Natural killer cell (primary cell): Measurements from ENCODE around the gene FNBP1L. TPM values are rescaled to one million over a fixed set of nuclear protein-coding genes. Genes with fewer than 3 reads are reported as not detected.

Source experiments
- ATAC-seq, 3 donors: fragments of 150-1000 bp in 2 of 3; fragments of 200-7000 bp in 1 of 3; cut with Tn5 transposase; 1 replicate in 1 of 3; 2 replicates in 2 of 3; pipeline ENCODE4 v1.10.0; 2021; ENCODE audit warnings: mild to moderate bottlenecking in 2 of 3, moderate library complexity in 2 of 3
- DNase-seq, 2 donors: peaks; one replicate each; pipeline versions ENCODE4 v3.0.0 to v3.0.0-alpha.2; 2013 to 2021; ENCODE audit warnings: mixed read lengths in 1 of 2
- H3K27ac ChIP-seq: one replicate; pipeline ENCODE4 v1.5.1; 2013; ENCODE audit warnings: mild to moderate bottlenecking, low read length
- H3K27me3 ChIP-seq: one replicate; pipeline ENCODE4 v1.6.1; 2013; ENCODE audit warnings: low read length; ENCODE audit not compliant: control insufficient read depth, insufficient read depth
- H3K36me3 ChIP-seq: one replicate; pipeline ENCODE4 v1.6.1; 2013; ENCODE audit warnings: low read length; ENCODE audit not compliant: control insufficient read depth, insufficient read depth
- H3K4me1 ChIP-seq: one replicate; pipeline ENCODE4 v1.6.1; 2013; ENCODE audit warnings: low read length; ENCODE audit not compliant: control insufficient read depth, insufficient read depth
- H3K4me3 ChIP-seq: one replicate; pipeline ENCODE4 v1.5.1; 2013; ENCODE audit warnings: low read length
- H3K9me3 ChIP-seq: one replicate; pipeline ENCODE4 v1.6.1; 2013; ENCODE audit warnings: low read length; ENCODE audit not compliant: control insufficient read depth, insufficient read depth
- H3K27ac Mint-ChIP-seq, 2 donors: one replicate each; pipeline ENCODE4 v1.8.0; 2022; ENCODE audit warnings: mild to moderate bottlenecking in 2 of 2, mixed read lengths in 2 of 2, moderate library complexity in 1 of 2
- H3K27me3 Mint-ChIP-seq, 2 donors: one replicate each; pipeline ENCODE4 v1.8.0; 2022; ENCODE audit warnings: low read depth in 2 of 2, mixed read lengths in 2 of 2
- H3K36me3 Mint-ChIP-seq: one replicate; pipeline ENCODE4 v1.8.0; 2022; ENCODE audit warnings: mixed read lengths
- H3K4me1 Mint-ChIP-seq, 2 donors: one replicate each; pipeline ENCODE4 v1.8.0; 2022; ENCODE audit warnings: mixed read lengths in 2 of 2
- H3K4me3 Mint-ChIP-seq: one replicate; pipeline ENCODE4 v1.8.0; 2022; ENCODE audit warnings: mild to moderate bottlenecking, moderate library complexity, mixed read lengths
- H3K9me3 Mint-ChIP-seq, 2 donors: one replicate each; pipeline ENCODE4 v1.8.0; 2022; ENCODE audit warnings: mixed read lengths in 2 of 2
- CTCF ChIP-seq: fragments of 200-600 bp; IDR thresholded peaks from one replicate; pipeline ENCODE4 v1.8.0; 2022; ENCODE audit warnings: antibody characterized with exemption
- WGBS: methylation state at CpG from one replicate; pipeline ENCODE4 v1.1.7; 2013; ENCODE audit warnings: missing lambda C conversion rate; ENCODE audit not compliant: insufficient coverage; 5-methylcytosine and 5-hydroxymethylcytosine counted together
- intact Hi-C: fragments of 100-400 bp; cut with micrococcal nuclease; formaldehyde crosslinking; loops from one replicate; pipeline ENCODE4 v1.14.2; 2022
- total RNA-seq, 4 donors: library from RNA; stranded (reverse); fragments of 120-200 nt in 1 of 4; gene quantifications; one replicate each; pipeline versions ENCODE4 v1.2.3 to v1.2.4, GENCODE V29; 2013 to 2022

Gene FNBP1L
- total RNA-seq, 3 donors from 2014 or later (not counting 1 experiment from before 2014, with no cell fraction given): 0.33 to 6.7 (median 0.84) TPM

GRCh38 chr1:93519199-93519829 lies 71.4 kb downstream of the FNBP1L start:
- H3K9me3 ChIP-seq: no peaks in the 10 kb centered on the region
- no peaks in the 10 kb centered on the region for H3K4me1 Mint-ChIP-seq
- no peak overlapping the region for H3K4me3 Mint-ChIP-seq
- no peaks in the 10 kb centered on the region for H3K4me1 ChIP-seq
- ATAC-seq: no peak
- H3K36me3 Mint-ChIP-seq: no peaks in the 10 kb centered on the region
- WGBS: 83% methylated on average over 3 of the region's 3 CpGs
- DNase-seq: no peak
- no peaks in the 10 kb centered on the region for H3K9me3 Mint-ChIP-seq
- H3K27ac ChIP-seq: no peak overlapping the region
- no peaks in the 10 kb centered on the region for H3K36me3 ChIP-seq
- H3K27me3 Mint-ChIP-seq: peaks cover 0 to 5% of the 10 kb centered on the region in 2 donors
- intact Hi-C loops: no loop called here
- H3K27ac Mint-ChIP-seq: no peak overlapping the region
- no peaks in the 10 kb centered on the region for H3K27me3 ChIP-seq
- no peak for TF ChIP-seq CTCF
- no peak overlapping the region for H3K4me3 ChIP-seq

- no peaks in the 10 kb centered on the region for H3K27me3 ChIP-seq
Measured at GRCh38 chr1:93521618-93522017, 73.7 kb downstream of the FNBP1L start.

GRCh38 chr1:93522721-93523120 lies 74.8 kb downstream of the FNBP1L start:
- no peak for DNase-seq
- Mint-ChIP-seq H3K4me3 (no peak overlapping the region), H3K36me3 (no peaks in the 10 kb centered on the region), H3K27me3 (peaks cover 6 to 17% of the 10 kb centered on the region in 2 donors), H3K27ac (no peak overlapping the region), H3K9me3 (no peaks in the 10 kb centered on the region), H3K4me1 (no peaks in the 10 kb centered on the region)
- no peaks in the 10 kb centered on the region for H3K9me3 ChIP-seq
- 69% methylated on average over 3 of the region's 4 CpGs for WGBS
- no peaks in the 10 kb centered on the region for H3K36me3 ChIP-seq
- H3K4me1 ChIP-seq: no peaks in the 10 kb centered on the region
- H3K27ac ChIP-seq: no peak overlapping the region
- no peak for TF ChIP-seq CTCF
- no peak overlapping the region for H3K4me3 ChIP-seq
- intact Hi-C loops: no loop called here
- no peaks in the 10 kb centered on the region for H3K27me3 ChIP-seq
- ATAC-seq: no peak

More at GRCh38 chr1:93521618-93522017, 73.7 kb downstream of the FNBP1L start:
- intact Hi-C loops: no loop called here
- ATAC-seq (no peak), DNase-seq (no peak)
- H3K27me3 Mint-ChIP-seq: peaks cover 7 to 8% of the 10 kb centered on the region in 2 donors
- no peaks in the 10 kb centered on the region for H3K9me3 ChIP-seq
- H3K27ac ChIP-seq: no peak overlapping the region
- H3K9me3 Mint-ChIP-seq: no peaks in the 10 kb centered on the region
- no peaks in the 10 kb centered on the region for H3K4me1 ChIP-seq
- H3K4me3 ChIP-seq: no peak overlapping the region
- H3K36me3 Mint-ChIP-seq: no peaks in the 10 kb centered on the region
- no peak for TF ChIP-seq CTCF
- no peaks in the 10 kb centered on the region for H3K4me1 Mint-ChIP-seq
- no peak overlapping the region for H3K27ac Mint-ChIP-seq
- H3K4me3 Mint-ChIP-seq: no peak overlapping the region
- no CpG with 5 or more reads among the region's 2 CpGs for WGBS
- no peaks in the 10 kb centered on the region for H3K36me3 ChIP-seq

- Mint-ChIP-seq H3K4me1 (no peaks in the 10 kb centered on the region), H3K9me3 (no peaks in the 10 kb centered on the region), H3K27ac (no peak overlapping the region), H3K27me3 (peaks cover 7 to 26% of the 10 kb centered on the region in 2 donors), H3K4me3 (no peak overlapping the region), H3K36me3 (no peaks in the 10 kb centered on the region)
- Histone ChIP-seq H3K27ac (no peak overlapping the region), H3K9me3 (no peaks in the 10 kb centered on the region), H3K27me3 (no peaks in the 10 kb centered on the region), H3K36me3 (no peaks in the 10 kb centered on the region), H3K4me3 (no peak overlapping the region), H3K4me1 (no peaks in the 10 kb centered on the region)
- WGBS: 80% methylated on average over 1 of the region's 1 CpG
- intact Hi-C loops: no loop called here
- no peak for ATAC-seq
- no peak for DNase-seq
- TF ChIP-seq CTCF: no peak
Measured at GRCh38 chr1:93525431-93525830, 77.5 kb downstream of the FNBP1L start.
